Bronchial epithelial cell (primary cell): ENCODE results near the gene CRYL1. TPM values are rescaled to one million over a fixed set of nuclear protein-coding genes. Genes with fewer than 3 reads are reported as not detected.

Experiments used
- DNase-seq: peaks from one replicate; pipeline ENCODE4 v3.0.0-alpha.2; 2010; ENCODE audit warnings: low read depth
- FAIRE-seq: peaks from 2 replicates; lab custom pipeline; 2011; peaks lifted over from hg19 to GRCh38; lab: Jason Lieb, UNC
- H3K27me3 ChIP-seq: 2 replicates; pipeline ENCODE4 v1.5.1; 2011; ENCODE audit warnings: low read length; ENCODE audit not compliant: control insufficient read depth, insufficient read depth
- H3K36me3 ChIP-seq: 2 replicates; pipeline ENCODE4 v1.5.1; 2011; ENCODE audit warnings: low read length; ENCODE audit not compliant: control insufficient read depth, insufficient read depth
- H3K4me3 ChIP-seq: 2 replicates; pipeline ENCODE4 v1.5.1; 2011; ENCODE audit warnings: mild to moderate bottlenecking, low read depth, low read length, control low read depth
- total RNA-seq: library from RNA; depleted of rRNA; stranded (reverse); fragments of >200 nt; gene quantifications from 2 replicates; pipeline ENCODE4 v1.2.1, GENCODE V29; 2014
- TF ChIP-seq, protein P1 (sequence below): IDR thresholded peaks from 2 replicates; pipeline ENCODE4 v1.5.1; 2011; ENCODE audit warnings: mild to moderate bottlenecking, moderate library complexity, low read length, control low read depth, inconsistent platforms; ENCODE audit not compliant: insufficient read depth, severe bottlenecking

The CRYL1 gene
- total RNA-seq, 1 donor from 2014 or later, result 17.9 TPM

GRCh38 chr13:20470136-20470535 lies 55.5 kb downstream of the CRYL1 start:
- Histone ChIP-seq H3K4me3 (no peak overlapping the region), H3K27me3 (no peaks in the 10 kb centered on the region), H3K36me3 (no peaks in the 10 kb centered on the region)
- FAIRE-seq (no peak), DNase-seq (no peak)
- TF ChIP-seq, protein P1, sequence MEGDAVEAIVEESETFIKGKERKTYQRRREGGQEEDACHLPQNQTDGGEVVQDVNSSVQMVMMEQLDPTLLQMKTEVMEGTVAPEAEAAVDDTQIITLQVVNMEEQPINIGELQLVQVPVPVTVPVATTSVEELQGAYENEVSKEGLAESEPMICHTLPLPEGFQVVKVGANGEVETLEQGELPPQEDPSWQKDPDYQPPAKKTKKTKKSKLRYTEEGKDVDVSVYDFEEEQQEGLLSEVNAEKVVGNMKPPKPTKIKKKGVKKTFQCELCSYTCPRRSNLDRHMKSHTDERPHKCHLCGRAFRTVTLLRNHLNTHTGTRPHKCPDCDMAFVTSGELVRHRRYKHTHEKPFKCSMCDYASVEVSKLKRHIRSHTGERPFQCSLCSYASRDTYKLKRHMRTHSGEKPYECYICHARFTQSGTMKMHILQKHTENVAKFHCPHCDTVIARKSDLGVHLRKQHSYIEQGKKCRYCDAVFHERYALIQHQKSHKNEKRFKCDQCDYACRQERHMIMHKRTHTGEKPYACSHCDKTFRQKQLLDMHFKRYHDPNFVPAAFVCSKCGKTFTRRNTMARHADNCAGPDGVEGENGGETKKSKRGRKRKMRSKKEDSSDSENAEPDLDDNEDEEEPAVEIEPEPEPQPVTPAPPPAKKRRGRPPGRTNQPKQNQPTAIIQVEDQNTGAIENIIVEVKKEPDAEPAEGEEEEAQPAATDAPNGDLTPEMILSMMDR, result no peak

DNA sequence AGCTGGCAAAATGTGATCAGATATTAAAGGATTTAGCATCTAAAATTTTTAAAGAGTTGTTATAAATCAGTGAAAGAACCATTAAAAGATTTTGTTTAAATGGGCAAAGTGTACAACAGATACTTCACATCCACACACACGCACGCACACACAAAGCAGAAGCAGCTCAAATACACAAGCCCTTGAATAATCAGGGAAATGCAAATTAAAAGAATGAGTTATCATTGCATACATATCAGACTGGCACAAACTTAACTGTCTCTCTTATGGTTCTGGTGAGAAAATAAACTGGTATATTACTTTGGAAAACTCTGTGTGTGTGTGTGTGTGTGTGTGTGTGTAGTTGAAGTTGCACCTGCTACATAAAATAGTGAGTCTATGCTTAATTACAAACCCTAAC lies 59.3 kb downstream of the CRYL1 start:
- FAIRE-seq, result no peak
- no peak overlapping the region for H3K4me3 ChIP-seq
- H3K27me3 ChIP-seq, result no peaks in the 10 kb centered on the region
- TF ChIP-seq, protein P1, result no peak
- DNase-seq, result no peak
- H3K36me3 ChIP-seq, result no peaks in the 10 kb centered on the region

DNA sequence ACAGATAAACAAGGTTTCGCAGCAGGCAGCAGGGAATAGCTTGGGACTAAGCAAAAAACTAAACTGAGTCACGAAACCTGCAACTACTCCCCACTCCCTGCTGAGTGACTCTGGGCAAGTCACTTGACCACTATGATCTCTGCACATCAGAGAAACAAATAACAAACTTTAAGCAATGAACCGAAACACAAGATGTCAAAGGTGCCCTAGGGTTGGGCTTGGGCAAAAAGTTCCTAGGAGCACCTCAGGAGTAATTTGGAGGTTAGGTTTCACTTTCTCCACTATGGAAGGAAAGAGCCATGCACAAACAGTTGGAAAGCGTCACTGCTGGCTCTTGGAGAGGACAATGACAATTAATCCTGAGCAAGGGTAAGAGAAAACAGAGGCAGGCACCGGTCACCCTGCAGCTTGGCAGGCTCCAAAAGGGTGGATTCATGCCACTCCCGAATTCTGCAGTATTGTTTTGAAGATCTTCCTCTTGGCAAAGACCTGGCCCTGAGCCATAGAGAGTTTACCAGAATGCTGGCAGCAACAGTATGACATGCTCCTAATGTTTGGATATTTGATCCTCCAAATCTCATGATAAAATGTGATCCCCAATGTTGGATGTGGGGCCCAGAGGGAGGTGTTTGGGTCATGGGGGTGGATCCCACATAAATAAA lies 60.3 kb downstream of the CRYL1 start:
- FAIRE-seq (peak; percentile 50), DNase-seq (peak; percentile 45)
- Histone ChIP-seq H3K36me3 (no peaks in the 10 kb centered on the region), H3K27me3 (no peaks in the 10 kb centered on the region), H3K4me3 (no peak overlapping the region)
- TF ChIP-seq, protein P1, result no peak

GRCh38 chr13:20462921-20463320 lies 62.7 kb downstream of the CRYL1 start:
- no peaks in the 10 kb centered on the region for H3K36me3 ChIP-seq
- no peak overlapping the region for H3K4me3 ChIP-seq
- FAIRE-seq (no peak), DNase-seq (no peak)
- TF ChIP-seq, protein P1, result no peak
- H3K27me3 ChIP-seq, result no peaks in the 10 kb centered on the region

DNA sequence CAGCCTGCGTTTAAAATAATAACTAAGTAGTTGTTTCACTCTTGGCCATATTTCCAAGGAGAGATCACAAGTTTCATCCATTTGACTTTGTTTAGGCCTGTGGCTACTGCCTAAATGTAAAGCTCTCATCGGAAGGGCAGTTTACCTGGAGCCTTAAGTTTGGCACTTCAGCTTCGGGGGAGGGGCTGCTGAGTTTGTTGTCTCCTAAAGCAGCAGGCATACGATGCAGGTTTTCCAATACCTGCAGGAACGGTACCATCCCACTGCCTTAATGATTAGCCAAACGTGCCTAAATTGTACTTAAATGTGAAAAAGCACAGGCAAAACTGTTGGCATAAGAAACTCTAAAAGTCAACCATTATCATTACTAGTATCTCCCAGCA lies 63.1 kb downstream of the CRYL1 start:
- TF ChIP-seq, protein P1, result no peak
- Histone ChIP-seq H3K36me3 (no peaks in the 10 kb centered on the region), H3K27me3 (no peaks in the 10 kb centered on the region), H3K4me3 (no peak overlapping the region)
- DNase-seq, result no peak
- FAIRE-seq, result no peak
